Small intestine (tissue), 7 donors: ENCODE data around the gene KATNAL2. TPM values are rescaled to one million over a fixed set of nuclear protein-coding genes. Genes with fewer than 3 reads are reported as not detected.
"Not testable (repeated sequence)": the region's sequence is repeated elsewhere in the genome, so short reads cannot be mapped to it uniquely, and the experiment has no call there.

ENCODE experiments used
- DNase-seq, 2 donors: peaks; one replicate each; pipeline versions ENCODE4 v3.0.0 to v3.0.0-alpha.2; 2013
- FAIRE-seq: peaks from 2 replicates; lab custom pipeline; 2012; peaks lifted over from hg19 to GRCh38; lab: Jason Lieb, UNC
- H3K27ac ChIP-seq, 3 donors: one replicate each; pipeline ENCODE4 v1.5.1; 2013; ENCODE audit warnings: low read length in 2 of 3, mild to moderate bottlenecking in 2 of 3, control low read depth in 1 of 3, inconsistent platforms in 1 of 3, low read depth in 1 of 3, moderate library complexity in 1 of 3
- H3K27me3 ChIP-seq, 3 donors: one replicate each; pipeline ENCODE4 v1.6.1; 2013; ENCODE audit warnings: low read length in 3 of 3, inconsistent platforms in 1 of 3; ENCODE audit not compliant: control insufficient read depth in 3 of 3, insufficient read depth in 3 of 3
- H3K36me3 ChIP-seq, 3 donors: one replicate each; pipeline ENCODE4 v1.6.1; 2013; ENCODE audit warnings: low read length in 3 of 3, inconsistent platforms in 1 of 3, low read depth in 1 of 3, mild to moderate bottlenecking in 1 of 3, moderate library complexity in 1 of 3; ENCODE audit not compliant: control insufficient read depth in 3 of 3, insufficient read depth in 2 of 3
- H3K4me1 ChIP-seq, 3 donors: one replicate each; pipeline ENCODE4 v1.6.1; 2013; ENCODE audit warnings: low read length in 2 of 3, inconsistent platforms in 1 of 3, low read depth in 1 of 3, mild to moderate bottlenecking in 1 of 3, moderate library complexity in 1 of 3; ENCODE audit not compliant: control insufficient read depth in 3 of 3, insufficient read depth in 2 of 3
- H3K4me3 ChIP-seq, 3 donors: one replicate each; pipeline ENCODE4 v1.5.1; 2013; ENCODE audit warnings: low read length in 3 of 3, control low read depth in 1 of 3, inconsistent platforms in 1 of 3, low read depth in 1 of 3, mild to moderate bottlenecking in 1 of 3, moderate library complexity in 1 of 3
- H3K9me3 ChIP-seq, 2 donors: one replicate each; pipeline ENCODE4 v1.6.1; 2013; ENCODE audit warnings: low read depth in 1 of 2, low read length in 1 of 2; ENCODE audit not compliant: control insufficient read depth in 2 of 2, insufficient read depth in 1 of 2
- WGBS, 3 donors: extraction: QIAGEN DNeasy Blood & Tissue Kit; methylation state at CpG; one replicate each; pipeline ENCODE4 v1.1.7; 2013; 5-methylcytosine and 5-hydroxymethylcytosine counted together
- polyA plus RNA-seq, 4 donors: library from polyadenylated mRNA; stranded (reverse) in 3 of 4; unstranded in 1 of 4; fragments of 200-250 nt in 3 of 4; fragments of 120-200 nt in 1 of 4; gene quantifications; one replicate each; pipeline versions ENCODE4 v1.2.1 to v1.2.3, GENCODE V29; 2013
- donor health status: healthy with polysubstance abuse.
- donor health status: control.
- donor health status: control.
- donor health status: Bipolar disorder and iron deficiency.
- donor health status: healthy.

Gene KATNAL2
- polyA plus RNA-seq, 4 donors: 1.6 to 2.9 (median 1.9) TPM; not detected in 1

- not testable (repeated sequence) for H3K4me3 ChIP-seq, H3K4me1 ChIP-seq, H3K27ac ChIP-seq, H3K36me3 ChIP-seq, FAIRE-seq, DNase-seq, H3K27me3 ChIP-seq
- H3K9me3 ChIP-seq: peaks cover 0 to 17% of the 10 kb centered on the region in 2 donors
- WGBS, 3 donors: 94 to 96% (median 95%) methylated on average over 26 to 28 of the region's 28 CpGs
These were observed 117.2 kb downstream of the KATNAL2 start for GRCh38 chr18:47034591-47034990.

- FAIRE-seq: no peak
- WGBS, 3 donors: 93 to 96% (median 94%) methylated on average over 28 to 29 of the region's 29 CpGs
- DNase-seq: no peak
These were observed 117.8 kb downstream of the KATNAL2 start, which contains the start of gene ELOA2 for GRCh38 chr18:47035156-47035671. Gene ELOA2 (minus strand): TSS chr18:47035621. CDS start chr18:47035264, 357 bp downstream.

GRCh38 chr18:47036298-47036874 lies 119.0 kb downstream of the KATNAL2 start:
- DNase-seq: peak; percentile 2 to 24
- no peak overlapping the region for H3K4me3 ChIP-seq
- H3K27ac ChIP-seq: no peak overlapping the region
- peaks cover 0 to 17% of the 10 kb centered on the region in 2 donors for H3K9me3 ChIP-seq
- WGBS, 3 donors: 67 to 73% (median 69%) methylated on average over 2 of the region's 2 CpGs
- H3K4me1 ChIP-seq: no peaks in the 10 kb centered on the region
- H3K27me3 ChIP-seq: no peaks in the 10 kb centered on the region
- no peak for FAIRE-seq
- H3K36me3 ChIP-seq: no peaks in the 10 kb centered on the region

More at GRCh38 chr18:47035156-47035671, 117.8 kb downstream of the KATNAL2 start, which contains the start of gene ELOA2:
- H3K4me1 ChIP-seq: no peaks in the 10 kb centered on the region
- H3K36me3 ChIP-seq: no peaks in the 10 kb centered on the region
- H3K9me3 ChIP-seq: peaks cover 0 to 17% of the 10 kb centered on the region in 2 donors
- no peaks in the 10 kb centered on the region for H3K27me3 ChIP-seq
- no peak within 1 kb of the TSS for H3K4me3 ChIP-seq
- H3K27ac ChIP-seq: no peak within 1 kb of the TSS

- no peaks in the 10 kb centered on the region for H3K27me3 ChIP-seq
- no peaks in the 10 kb centered on the region for H3K36me3 ChIP-seq
- FAIRE-seq: no peak
- H3K9me3 ChIP-seq: peaks cover 0 to 13% of the 10 kb centered on the region in 2 donors
- H3K4me1 ChIP-seq: no peaks in the 10 kb centered on the region
- no peak for DNase-seq
- WGBS, 3 donors: 73 to 76% (median 73%) methylated on average over 3 of the region's 3 CpGs
- H3K27ac ChIP-seq: no peak overlapping the region
- H3K4me3 ChIP-seq: no peak overlapping the region
These were observed 119.7 kb downstream of the KATNAL2 start for GRCh38 chr18:47036927-47037578.

- Histone ChIP-seq H3K4me1 (no peaks in the 10 kb centered on the region), H3K36me3 (no peaks in the 10 kb centered on the region), H3K27ac (no peak overlapping the region), H3K9me3 (no peaks in the 10 kb centered on the region), H3K27me3 (no peaks in the 10 kb centered on the region), H3K4me3 (no peak overlapping the region)
- WGBS, 3 donors: 90 to 94% (median 92%) methylated on average over 6 of the region's 6 CpGs
- DNase-seq (no peak), FAIRE-seq (no peak)
These were observed 123.6 kb downstream of the KATNAL2 start for GRCh38 chr18:47040982-47041381.

- no peaks in the 10 kb centered on the region for H3K9me3 ChIP-seq
- 23 to 33% (median 29%) methylated on average over 7 of the region's 7 CpGs for WGBS, 3 donors
- no peaks in the 10 kb centered on the region for H3K4me1 ChIP-seq
- FAIRE-seq (no peak), DNase-seq (peak; percentile 36 to 46)
- H3K27me3 ChIP-seq: no peaks in the 10 kb centered on the region
- H3K4me3 ChIP-seq: no peak overlapping the region
- no peaks in the 10 kb centered on the region for H3K36me3 ChIP-seq
- no peak overlapping the region for H3K27ac ChIP-seq
These were observed 133.1 kb downstream of the KATNAL2 start for GRCh38 chr18:47050468-47050867.

GRCh38 chr18:47054369-47054768 lies 137.0 kb downstream of the KATNAL2 start:
- Histone ChIP-seq H3K27me3 (no peaks in the 10 kb centered on the region), H3K4me1 (no peaks in the 10 kb centered on the region), H3K4me3 (no peak overlapping the region), H3K36me3 (no peaks in the 10 kb centered on the region), H3K9me3 (no peaks in the 10 kb centered on the region), H3K27ac (no peak overlapping the region)
- DNase-seq (no peak), FAIRE-seq (no peak)
- 80 to 84% (median 83%) methylated on average over 5 of the region's 5 CpGs for WGBS, 3 donors

GRCh38 chr18:47062471-47062870 lies 145.1 kb downstream of the KATNAL2 start:
- H3K4me1 ChIP-seq: no peaks in the 10 kb centered on the region
- no peak overlapping the region for H3K27ac ChIP-seq
- no peaks in the 10 kb centered on the region for H3K9me3 ChIP-seq
- DNase-seq: no peak
- H3K36me3 ChIP-seq: no peaks in the 10 kb centered on the region
- H3K27me3 ChIP-seq: no peaks in the 10 kb centered on the region
- 47 to 49% (median 48%) methylated on average over 2 of the region's 2 CpGs for WGBS, 3 donors
- no peak for FAIRE-seq
- H3K4me3 ChIP-seq: no peak overlapping the region
